Urinary bladder (tissue), 4 donors: ENCODE measurements around the gene SMIM9. TPM values are rescaled to one million over a fixed set of nuclear protein-coding genes. Genes with fewer than 3 reads are reported as not detected.
"Not testable (repeated sequence)": the region's sequence is repeated elsewhere in the genome, so short reads cannot be mapped to it uniquely, and the experiment has no call there.

Experiments
- DNase-seq: peaks from one replicate; pipeline ENCODE4 v3.0.0-alpha.2; 2015; ENCODE audit errors: extremely low spot score
- H3K27ac ChIP-seq: one replicate; pipeline ENCODE4 v1.5.1; 2013; ENCODE audit warnings: low read depth, mild to moderate bottlenecking, moderate library complexity
- H3K36me3 ChIP-seq: one replicate; pipeline ENCODE4 v1.6.1; 2013; ENCODE audit warnings: mild to moderate bottlenecking, moderate library complexity; ENCODE audit not compliant: insufficient read depth
- H3K4me1 ChIP-seq: one replicate; pipeline ENCODE4 v1.6.1; 2013; ENCODE audit warnings: mild to moderate bottlenecking, moderate library complexity; ENCODE audit not compliant: insufficient read depth
- H3K4me3 ChIP-seq: one replicate; pipeline ENCODE4 v1.5.1; 2013; ENCODE audit warnings: low read depth, low read length
- WGBS: extraction: QIAGEN DNeasy Blood & Tissue Kit; methylation state at CpG from one replicate; pipeline ENCODE4 v1.1.7; 2013; 5-methylcytosine and 5-hydroxymethylcytosine counted together
- polyA plus RNA-seq: library from polyadenylated mRNA; stranded (reverse); fragments of 200-250 nt; gene quantifications from one replicate; pipeline ENCODE4 v1.2.3, GENCODE V29; 2013
- total RNA-seq: library from RNA; depleted of rRNA; stranded (reverse); fragments of >200 nt; gene quantifications from one replicate; pipeline ENCODE4 v1.2.3, GENCODE V29; 2014
- donor health status: healthy with polysubstance abuse.
- donor health status: healthy.

Gene SMIM9
- total and polyA plus RNA-seq, 2 donors = not detected

DNA sequence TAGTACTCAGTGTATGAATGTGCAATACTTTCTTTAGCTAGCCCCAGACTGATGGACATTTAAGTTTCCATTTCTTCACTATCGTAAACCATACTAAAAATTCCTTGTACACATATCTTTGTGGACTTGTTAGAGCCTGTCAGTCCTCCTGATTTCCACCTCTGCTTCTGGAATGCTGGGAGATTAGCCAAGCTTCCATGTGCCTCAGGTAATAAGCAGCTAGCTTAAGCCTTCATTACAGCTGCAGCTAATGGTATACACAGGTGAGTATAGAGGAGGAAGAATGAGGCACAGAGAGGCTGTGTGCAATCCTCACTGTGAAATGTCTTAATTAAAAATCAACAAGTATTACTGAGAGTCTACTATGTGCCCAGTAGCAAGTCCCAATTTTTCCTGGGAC, 9.8 kb downstream of the SMIM9 start:
- no peak overlapping the region for H3K27ac ChIP-seq
- no peak for DNase-seq
- no peaks in the 10 kb centered on the region for H3K36me3 ChIP-seq
- H3K4me3 ChIP-seq = no peak overlapping the region
- no peaks in the 10 kb centered on the region for H3K4me1 ChIP-seq
- 93% methylated on average over 1 of the region's 1 CpG for WGBS

DNA sequence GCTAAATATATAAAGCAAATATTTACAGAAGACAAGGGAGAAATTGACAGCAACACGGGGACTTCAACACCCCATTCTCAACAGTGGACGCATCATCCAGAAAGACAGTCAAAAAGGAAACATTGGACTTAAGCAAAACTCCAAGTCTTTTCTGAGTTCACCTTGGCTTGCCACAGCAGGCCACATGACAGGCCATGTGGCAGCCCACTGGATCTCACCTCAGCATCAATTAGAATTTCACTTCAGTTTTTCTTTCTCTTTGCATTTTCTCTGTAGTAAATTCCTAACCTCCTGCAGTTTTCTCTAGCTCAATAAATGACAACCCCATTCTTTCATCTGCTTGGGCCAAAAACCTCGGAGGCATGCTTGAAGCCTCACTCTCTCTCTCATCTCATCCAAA, 12.4 kb downstream of the SMIM9 start:
- no peaks in the 10 kb centered on the region for H3K4me1 ChIP-seq
- no peak for DNase-seq
- H3K36me3 ChIP-seq = no peaks in the 10 kb centered on the region
- WGBS = 65% methylated on average over 3 of the region's 3 CpGs
- H3K27ac ChIP-seq = no peak overlapping the region
- no peak overlapping the region for H3K4me3 ChIP-seq

DNA sequence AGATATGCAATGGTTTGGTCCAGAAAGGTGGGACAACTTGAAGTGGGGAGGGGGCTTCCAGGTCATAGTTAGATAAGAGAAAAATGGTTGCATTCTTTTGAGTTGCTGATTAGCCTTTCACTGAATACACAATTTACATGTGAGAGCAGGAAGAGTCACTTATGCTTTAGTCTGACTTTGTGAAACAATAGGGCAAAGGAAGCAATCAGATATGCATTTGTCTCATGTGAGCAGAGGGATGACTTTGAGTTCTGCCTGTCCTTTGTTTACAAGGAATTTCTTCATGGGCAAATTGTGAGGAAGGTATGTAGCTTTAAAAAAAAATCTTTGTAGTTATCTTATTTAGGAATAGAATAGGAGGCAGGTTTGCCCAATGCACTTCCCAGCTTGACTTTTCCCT, 12.9 kb downstream of the SMIM9 start:
- Histone ChIP-seq H3K4me3 (no peak overlapping the region), H3K4me1 (no peaks in the 10 kb centered on the region), H3K27ac (no peak overlapping the region), H3K36me3 (no peaks in the 10 kb centered on the region)
- DNase-seq = no peak

DNA sequence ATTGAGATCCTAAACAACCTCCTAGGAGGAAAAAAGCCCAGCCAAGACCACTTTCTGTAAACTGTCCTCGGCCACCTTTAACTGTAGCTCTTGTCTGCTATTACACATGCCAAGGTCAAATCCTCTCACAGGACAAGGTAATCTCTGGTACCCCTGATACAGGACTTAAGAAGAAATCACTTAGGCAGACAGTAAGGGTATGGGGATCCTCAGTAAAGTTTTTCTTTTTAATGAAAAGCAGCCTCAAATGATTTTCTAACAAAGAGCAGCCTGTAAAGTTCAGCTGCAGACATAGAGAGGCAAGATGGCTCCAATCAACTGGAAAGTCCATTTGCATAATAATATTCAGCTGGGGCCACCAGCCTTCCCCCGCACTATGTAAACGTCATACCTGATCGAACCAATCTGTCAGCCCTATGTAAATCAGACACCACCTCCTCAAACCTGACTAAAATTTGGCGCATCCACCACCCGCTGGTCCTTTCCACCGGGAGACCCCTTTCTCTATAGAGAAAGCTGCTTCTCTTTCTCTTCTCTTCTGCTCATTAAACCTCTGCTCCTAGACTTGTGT, 14.6 kb downstream of the SMIM9 start:
- Histone ChIP-seq H3K4me1 (no peaks in the 10 kb centered on the region), H3K4me3 (no peak overlapping the region), H3K27ac (no peak overlapping the region), H3K36me3 (no peaks in the 10 kb centered on the region)
- DNase-seq = no peak
- WGBS = 80% methylated on average over 7 of the region's 7 CpGs

DNA sequence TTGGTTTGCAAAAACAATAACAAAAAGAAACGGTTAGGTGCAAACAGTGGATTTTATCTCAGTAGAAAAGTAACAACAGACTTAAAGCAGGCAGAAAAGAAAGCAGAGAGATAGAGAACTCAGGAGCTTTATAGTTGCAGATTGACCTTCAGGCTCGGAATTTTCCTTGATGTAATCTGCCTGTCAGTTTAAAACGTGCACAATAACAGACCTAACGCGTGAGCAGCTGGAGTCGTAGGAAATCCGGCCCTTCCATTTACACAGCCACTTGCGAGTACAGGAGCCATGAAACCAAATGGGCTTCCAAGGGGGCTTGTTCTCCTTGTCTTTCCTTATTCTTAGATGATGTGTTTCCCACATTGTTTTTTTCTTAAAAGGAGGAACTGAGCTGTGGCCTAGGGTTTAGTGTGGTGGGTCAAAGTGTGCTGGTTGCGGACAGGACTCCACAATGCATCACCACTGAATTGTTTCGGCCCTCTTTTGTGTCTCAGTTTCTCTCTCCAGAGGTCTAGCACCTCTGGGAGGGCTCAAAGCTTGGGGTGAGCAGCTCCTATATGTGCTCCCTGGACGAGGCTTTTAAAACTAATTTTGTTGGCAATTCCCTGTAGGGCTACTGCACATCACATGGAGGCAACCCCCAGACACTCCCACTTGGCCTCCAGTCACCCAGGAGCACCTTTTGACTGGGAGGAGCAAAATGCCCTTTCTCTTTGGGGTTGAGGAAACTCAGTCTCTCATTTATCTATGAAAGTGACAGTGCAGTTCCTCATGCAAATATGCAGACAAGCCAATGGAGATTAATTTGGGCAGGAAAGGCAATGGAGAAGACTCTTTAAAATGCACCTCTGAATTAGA, 15.3 kb downstream of the SMIM9 start:
- Histone ChIP-seq H3K36me3 (no peaks in the 10 kb centered on the region), H3K27ac (no peak overlapping the region), H3K4me1 (no peaks in the 10 kb centered on the region), H3K4me3 (no peak overlapping the region)
- WGBS = 47% methylated on average over 11 of the region's 11 CpGs
- DNase-seq = no peak

DNA sequence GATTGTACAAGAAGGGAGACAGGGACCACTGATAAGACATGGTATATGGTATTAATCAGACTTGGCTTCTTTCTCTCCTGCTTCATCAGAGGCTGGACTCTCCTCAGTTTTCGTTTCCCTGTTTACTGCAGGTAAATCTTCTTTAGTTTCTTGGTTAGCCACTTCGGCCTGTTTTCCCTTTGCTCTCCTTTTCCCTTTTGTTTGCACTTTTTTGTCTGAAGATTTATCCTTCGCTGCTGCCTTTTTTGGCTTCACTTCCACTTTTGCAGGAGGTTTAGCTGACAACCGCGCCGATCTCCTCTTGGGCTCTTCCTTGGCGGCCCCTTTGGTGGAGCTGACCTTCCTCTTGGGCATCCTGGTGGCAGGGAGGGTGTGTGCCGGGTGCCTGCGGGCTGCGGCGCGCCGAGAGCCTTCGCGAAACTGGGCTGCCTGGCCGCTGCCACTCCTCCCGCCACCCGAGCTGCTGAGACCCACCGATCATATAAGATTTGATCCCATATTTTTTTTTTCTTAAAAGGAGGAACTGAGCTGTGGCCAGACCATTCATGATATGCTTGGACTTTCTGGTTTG, 17.3 kb downstream of the SMIM9 start:
- WGBS = 96% methylated on average over 19 of the region's 19 CpGs
- not testable (repeated sequence) for H3K36me3 ChIP-seq, H3K4me1 ChIP-seq, DNase-seq, H3K4me3 ChIP-seq, H3K27ac ChIP-seq

DNA sequence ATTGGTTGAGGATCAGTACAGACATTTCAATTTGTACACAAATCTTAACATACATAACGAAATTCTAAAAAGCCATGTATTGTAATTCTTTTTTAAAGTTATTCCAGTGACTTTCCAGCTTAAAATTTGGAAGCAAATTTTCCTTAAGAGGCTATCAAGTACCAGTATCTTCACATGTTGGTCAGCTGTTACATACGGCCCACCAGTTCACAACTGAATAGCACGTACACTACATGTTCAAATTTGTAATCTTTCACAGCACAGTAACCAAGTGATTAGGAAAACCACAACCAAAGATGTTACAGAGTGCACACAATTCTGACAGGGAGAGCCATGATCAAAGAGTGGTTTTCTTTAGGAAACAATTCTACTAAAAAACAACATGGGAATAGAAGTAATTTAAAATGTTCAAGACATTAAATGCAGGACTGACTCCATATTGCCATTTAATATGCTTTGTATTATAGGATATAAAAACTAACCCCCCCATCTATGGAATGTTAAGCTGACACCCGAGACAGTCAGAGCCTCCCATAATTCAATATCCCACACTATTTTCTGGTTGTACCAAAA, 18.1 kb downstream of the SMIM9 start:
- not testable (repeated sequence) for H3K4me3 ChIP-seq, DNase-seq, H3K4me1 ChIP-seq, H3K36me3 ChIP-seq, H3K27ac ChIP-seq
- WGBS = 84% methylated on average over 4 of the region's 4 CpGs

DNA sequence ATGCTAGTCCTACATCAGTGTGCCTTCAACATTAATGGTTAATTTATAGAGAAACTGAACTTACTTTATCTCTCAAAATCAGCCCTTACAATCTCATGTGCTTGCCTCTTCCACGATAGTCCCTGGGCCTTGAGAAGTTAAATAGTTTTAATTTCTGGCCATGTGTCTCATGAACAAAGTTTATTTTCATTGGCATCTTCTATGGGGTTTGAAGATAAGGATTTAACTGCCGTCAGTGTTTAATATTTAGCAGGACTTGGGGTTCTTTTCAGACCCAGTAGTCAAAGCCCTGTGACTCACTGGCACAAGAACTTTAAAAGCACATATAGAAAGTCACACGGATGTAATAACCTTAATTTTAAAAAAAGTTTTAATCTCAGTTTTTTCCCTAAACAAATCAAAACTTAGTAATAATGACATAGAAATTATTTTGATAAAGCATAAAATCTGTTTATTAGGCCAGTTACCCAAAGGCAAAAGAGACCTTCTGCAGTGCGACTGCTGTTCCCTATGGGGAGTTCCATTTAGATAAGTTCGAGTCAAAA, 19.1 kb downstream of the SMIM9 start:
- H3K4me1 ChIP-seq = no peaks in the 10 kb centered on the region
- H3K27ac ChIP-seq = no peak overlapping the region
- no peak for DNase-seq
- WGBS = 43% methylated on average over 5 of the region's 5 CpGs
- no peak overlapping the region for H3K4me3 ChIP-seq
- no peaks in the 10 kb centered on the region for H3K36me3 ChIP-seq

DNA sequence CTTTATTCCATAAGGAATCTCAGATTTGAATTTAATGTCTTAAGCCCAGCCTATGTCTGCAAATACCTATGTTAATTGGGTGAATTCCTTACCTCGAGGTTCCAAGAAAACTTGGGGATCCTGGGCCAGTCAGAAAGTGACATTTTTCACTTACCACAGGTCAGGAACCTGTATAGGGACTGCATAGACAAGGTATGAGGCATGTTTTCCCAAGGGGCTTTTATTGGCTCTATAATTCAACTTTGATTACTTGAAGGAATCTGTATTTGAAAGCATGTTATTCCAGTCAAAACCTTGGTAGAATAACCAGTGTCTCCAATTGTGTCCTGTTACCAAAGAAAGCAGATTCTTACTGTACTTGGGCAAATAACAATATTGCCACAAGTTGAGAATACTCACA, 20.7 kb downstream of the SMIM9 start:
- Histone ChIP-seq H3K4me3 (no peak overlapping the region), H3K27ac (no peak overlapping the region), H3K4me1 (no peaks in the 10 kb centered on the region), H3K36me3 (no peaks in the 10 kb centered on the region)
- DNase-seq = no peak
- WGBS = 12% methylated on average over 1 of the region's 1 CpG

DNA sequence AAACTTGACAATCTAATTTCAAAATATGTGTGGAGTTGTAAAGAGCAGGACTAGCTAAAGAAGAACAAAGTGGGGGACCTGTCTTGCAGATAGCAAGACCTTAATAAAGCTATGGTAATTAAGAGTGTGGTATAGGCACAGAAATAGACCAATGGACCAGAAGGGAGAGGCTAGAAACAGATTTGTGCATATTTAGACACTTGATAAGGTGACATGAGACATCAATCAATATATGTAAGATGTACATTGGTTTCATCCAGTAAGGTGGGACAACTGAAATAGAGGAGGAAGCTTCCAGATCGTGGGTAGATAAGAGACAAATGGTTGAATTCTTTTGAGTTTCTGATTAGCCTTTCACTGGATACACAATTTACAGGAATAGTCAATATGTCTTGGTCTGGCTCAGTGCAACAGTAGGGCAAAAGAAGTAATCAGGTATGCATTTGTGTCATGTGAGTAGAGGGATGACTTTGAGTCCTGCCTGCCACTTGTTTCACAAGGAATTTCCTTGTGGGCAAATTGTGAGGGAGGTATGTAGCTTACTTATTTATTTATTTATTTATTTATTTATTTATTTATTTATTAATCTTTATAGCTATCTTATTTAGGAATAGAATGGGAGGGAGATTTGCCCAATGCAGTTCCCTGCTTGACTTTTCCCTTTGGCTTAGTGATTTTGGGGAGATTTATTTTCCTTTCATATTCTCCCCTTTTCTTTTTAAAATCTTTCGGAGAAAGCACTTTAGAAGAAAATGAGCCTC, 21.9 kb downstream of the SMIM9 start:
- H3K4me3 ChIP-seq = no peak overlapping the region
- H3K36me3 ChIP-seq = no peaks in the 10 kb centered on the region
- 83% methylated on average over 2 of the region's 2 CpGs for WGBS
- no peaks in the 10 kb centered on the region for H3K4me1 ChIP-seq
- no peak overlapping the region for H3K27ac ChIP-seq
- DNase-seq = no peak

DNA sequence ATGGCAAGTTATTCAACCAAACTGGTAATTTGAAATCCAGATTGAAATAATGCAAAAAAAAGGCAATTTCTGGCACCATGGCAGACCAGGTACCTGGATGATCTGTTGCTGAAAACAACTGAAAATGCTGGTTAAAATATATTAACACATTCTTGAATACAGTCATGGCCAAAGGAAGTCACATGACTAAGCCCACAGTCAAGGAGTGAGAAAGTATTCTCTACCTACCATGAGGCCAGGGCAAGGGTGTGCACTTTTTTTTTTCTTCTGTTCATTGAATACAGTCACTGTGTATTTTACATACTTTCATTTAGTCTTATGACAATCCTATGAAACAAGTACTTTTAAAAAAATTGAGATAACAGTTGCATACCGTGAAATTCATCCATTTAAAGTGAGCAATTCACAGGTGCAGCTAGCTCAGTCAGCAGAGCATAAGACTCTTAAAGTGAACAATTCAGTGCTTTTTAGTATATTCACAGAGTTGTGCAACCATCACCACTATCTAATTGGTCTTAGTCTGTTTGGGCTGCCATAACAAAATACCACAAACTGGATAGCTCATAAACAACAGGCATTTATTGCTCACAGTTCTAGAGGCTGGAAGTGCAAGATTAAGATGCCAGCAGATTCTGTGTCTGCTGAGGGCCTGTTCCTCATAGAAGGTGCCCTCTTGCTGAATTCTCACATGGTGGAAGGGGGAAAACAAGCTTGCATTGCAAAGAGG, 24.4 kb downstream of the SMIM9 start:
- no peak for DNase-seq
- no peak overlapping the region for H3K27ac ChIP-seq
- WGBS = 83% methylated on average over 1 of the region's 1 CpG
- no peaks in the 10 kb centered on the region for H3K36me3 ChIP-seq
- no peaks in the 10 kb centered on the region for H3K4me1 ChIP-seq
- no peak overlapping the region for H3K4me3 ChIP-seq

DNA sequence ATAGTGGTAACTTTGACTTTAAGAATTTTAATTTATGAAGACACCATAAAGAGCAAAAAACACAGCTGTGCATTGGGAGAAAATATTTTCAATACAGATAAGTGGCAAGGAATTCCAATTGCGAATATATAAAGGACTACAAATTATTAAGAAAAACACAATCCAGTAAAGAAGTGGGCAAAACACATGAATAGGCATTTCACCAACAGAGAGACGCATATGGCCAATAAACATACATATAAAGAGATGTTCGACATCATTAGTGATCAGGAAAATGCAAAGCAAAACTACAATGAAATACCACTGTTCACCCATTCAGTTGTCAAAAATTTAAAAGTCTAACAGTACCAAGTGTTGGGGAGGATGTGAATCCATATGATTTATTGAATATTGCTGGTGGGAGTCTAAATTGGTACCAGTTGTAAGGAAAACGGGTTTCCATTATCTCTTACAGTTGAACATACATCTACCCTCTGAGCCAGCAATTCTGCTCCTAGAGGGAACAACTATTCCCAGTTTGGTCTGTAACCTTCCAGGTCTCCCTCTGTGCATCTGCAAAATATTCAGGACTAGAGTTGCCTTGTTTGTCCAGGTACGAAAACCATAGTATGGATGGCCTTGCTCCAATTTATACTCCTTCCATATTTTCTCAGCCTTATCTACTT, 27.5 kb downstream of the SMIM9 start:
- no peaks in the 10 kb centered on the region for H3K4me1 ChIP-seq
- H3K4me3 ChIP-seq = no peak overlapping the region
- DNase-seq = no peak
- no peak overlapping the region for H3K27ac ChIP-seq
- H3K36me3 ChIP-seq = no peaks in the 10 kb centered on the region
- whole genome bisulfite sequencing = 98% methylated on average over 5 of the region's 5 CpGs
